Peyer's patch (tissue), 4 donors: Measurements from ENCODE around the gene NAALADL1. TPM values are rescaled to one million over a fixed set of nuclear protein-coding genes. Genes with fewer than 3 reads are reported as not detected.

Experiments
- DNase-seq, 3 donors: peaks; one replicate each; pipeline ENCODE4 v3.0.0-alpha.2; 2017 to 2019
- H3K27ac ChIP-seq, 4 donors: fragments of 200-600 bp; sonication (generic); one replicate each; pipeline ENCODE4 v1.5.1; 2016 to 2019
- H3K27me3 ChIP-seq, 2 donors: fragments of 200-600 bp; sonication (generic); one replicate each; pipeline ENCODE4 v1.5.1; 2019
- H3K36me3 ChIP-seq, 3 donors: fragments of 200-600 bp; sonication (generic); one replicate each; pipeline ENCODE4 v1.5.1; 2016 to 2019
- H3K4me1 ChIP-seq, 4 donors: fragments of 200-600 bp; sonication (generic); one replicate each; pipeline ENCODE4 v1.5.1; 2016 to 2019
- H3K4me3 ChIP-seq, 4 donors: fragments of 200-600 bp; sonication (generic); 1 replicate in 3 of 4; 2 replicates in 1 of 4; pipeline ENCODE4 v1.5.1; 2016 to 2019; ENCODE audit warnings: mild to moderate bottlenecking in 1 of 4
- H3K9me3 ChIP-seq, 4 donors: fragments of 200-600 bp; sonication (generic); one replicate each; pipeline ENCODE4 v1.5.1; 2016 to 2019; ENCODE audit warnings: mild to moderate bottlenecking in 1 of 4
- CTCF ChIP-seq, 6 experiments: fragments of 450-650 bp in 4 of 6; fragments of 200-600 bp in 2 of 6; sonication (generic) in 1 of 6; IDR thresholded peaks; one replicate each; pipeline ENCODE4 v1.5.1; 2017 to 2019; ENCODE audit warnings: antibody characterized with exemption in 6 of 6, mild to moderate bottlenecking in 3 of 6, moderate library complexity in 1 of 6
- POLR2A ChIP-seq, 2 donors: fragments of 450-650 bp; IDR thresholded peaks; one replicate each; pipeline ENCODE4 v1.5.1; 2017; ENCODE audit warnings: antibody characterized with exemption in 2 of 2, mild to moderate bottlenecking in 2 of 2, moderate library complexity in 2 of 2
- total RNA-seq, 4 donors: library from RNA; depleted of rRNA; stranded (reverse); fragments of >200 nt; gene quantifications; one replicate each; pipeline ENCODE4 v1.1.0, GENCODE V29; 2016

NAALADL1 gene
- total RNA-seq, 4 donors from 2014 or later: 40.4 to 1,241 (median 898) TPM

GRCh38 chr11:65084598-65085375, 26.4 kb upstream of the NAALADL1 start:
- no peak for TF ChIP-seq POLR2A (IDR thresholded peaks at IDR 0.05)
- no peak for TF ChIP-seq CTCF (IDR thresholded peaks at IDR 0.05)

GRCh38 chr11:65083834-65084597, 25.7 kb upstream of the NAALADL1 start, which contains the start of the genes CDCA5 and ZFPL1:
TSS of gene CDCA5 (minus strand) at chr11:65084040. CDS start at chr11:65083978, 62 bp downstream.
TSS of gene ZFPL1 (plus strand) at chr11:65084222. CDS start at chr11:65084699, 477 bp downstream.
- peak within 1 kb of the TSS; percentile 73 to 86 (median 84) for H3K4me3 ChIP-seq
- TF ChIP-seq CTCF (IDR thresholded peaks at IDR 0.05) (peak in 2 of 6 experiments; percentile 28 to 30), POLR2A (IDR thresholded peaks at IDR 0.05) (peak; percentile 54 to 67)
- H3K9me3 ChIP-seq: no peaks in the 10 kb centered on the region
- H3K4me1 ChIP-seq: peaks cover 6 to 21% (median 8%) of the 10 kb centered on the region in 4 donors
- H3K27me3 ChIP-seq: no peaks in the 10 kb centered on the region
- peak within 1 kb of the TSS; percentile 93 to 97 (median 96) for H3K27ac ChIP-seq
- peak; percentile 93 to 98 (median 96) for DNase-seq
- H3K36me3 ChIP-seq: peaks cover 0 to 41% (median 0%) of the 10 kb centered on the region in 3 donors

More at GRCh38 chr11:65084598-65085375, 26.4 kb upstream of the NAALADL1 start:
- DNase-seq: no peak
- Histone ChIP-seq H3K36me3 (peaks cover 0 to 46% (median 0%) of the 10 kb centered on the region in 3 donors), H3K9me3 (no peaks in the 10 kb centered on the region), H3K4me3 (peak overlapping the region; percentile 73 to 86 (median 84)), H3K27ac (peak overlapping the region; percentile 93 to 97 (median 96)), H3K27me3 (no peaks in the 10 kb centered on the region), H3K4me1 (peaks cover 6 to 21% (median 8%) of the 10 kb centered on the region in 4 donors)

- peaks cover 6 to 21% (median 10%) of the 10 kb centered on the region in 4 donors for H3K4me1 ChIP-seq
- H3K4me3 ChIP-seq: peak overlapping the region; percentile 73 to 86 (median 84)
- no peak for DNase-seq
- no peak for TF ChIP-seq CTCF (IDR thresholded peaks at IDR 0.05)
- no peak for TF ChIP-seq POLR2A (IDR thresholded peaks at IDR 0.05)
- peaks cover 0 to 34% (median 0%) of the 10 kb centered on the region in 3 donors for H3K36me3 ChIP-seq
- no peaks in the 10 kb centered on the region for H3K27me3 ChIP-seq
- peak overlapping the region; percentile 93 to 97 (median 96) for H3K27ac ChIP-seq
- H3K9me3 ChIP-seq: no peaks in the 10 kb centered on the region
Measured at GRCh38 chr11:65083134-65083833, 24.9 kb upstream of the NAALADL1 start.

GRCh38 chr11:65078786-65079342, 20.5 kb upstream of the NAALADL1 start:
- Histone ChIP-seq H3K27ac (peak overlapping the region in 3 of 4 donors; percentile 11 to 71 (median 35)), H3K27me3 (no peaks in the 10 kb centered on the region), H3K4me1 (peaks cover 0 to 8% (median 5%) of the 10 kb centered on the region in 4 donors), H3K4me3 (no peak overlapping the region), H3K9me3 (no peaks in the 10 kb centered on the region), H3K36me3 (no peaks in the 10 kb centered on the region)
- no peak for DNase-seq
- TF ChIP-seq POLR2A (IDR thresholded peaks at IDR 0.05) (no peak), CTCF (IDR thresholded peaks at IDR 0.05) (no peak)

GRCh38 chr11:65078151-65078550, 19.8 kb upstream of the NAALADL1 start:
- Histone ChIP-seq H3K27ac (peak overlapping the region in 2 of 4 donors; percentile 35 to 71), H3K36me3 (no peaks in the 10 kb centered on the region), H3K4me3 (no peak overlapping the region), H3K4me1 (peaks cover 0 to 6% (median 1%) of the 10 kb centered on the region in 4 donors), H3K27me3 (no peaks in the 10 kb centered on the region), H3K9me3 (no peaks in the 10 kb centered on the region)
- DNase-seq: peak; percentile 70 to 92 (median 87)
- TF ChIP-seq POLR2A (IDR thresholded peaks at IDR 0.05) (peak in 1 of 2 donors; percentile 21), CTCF (IDR thresholded peaks at IDR 0.05) (peak; percentile 67 to 91 (median 82))
